Measurements from ENCODE around the gene CAMK2A.

- TF ChIP-seq, protein P1, sequence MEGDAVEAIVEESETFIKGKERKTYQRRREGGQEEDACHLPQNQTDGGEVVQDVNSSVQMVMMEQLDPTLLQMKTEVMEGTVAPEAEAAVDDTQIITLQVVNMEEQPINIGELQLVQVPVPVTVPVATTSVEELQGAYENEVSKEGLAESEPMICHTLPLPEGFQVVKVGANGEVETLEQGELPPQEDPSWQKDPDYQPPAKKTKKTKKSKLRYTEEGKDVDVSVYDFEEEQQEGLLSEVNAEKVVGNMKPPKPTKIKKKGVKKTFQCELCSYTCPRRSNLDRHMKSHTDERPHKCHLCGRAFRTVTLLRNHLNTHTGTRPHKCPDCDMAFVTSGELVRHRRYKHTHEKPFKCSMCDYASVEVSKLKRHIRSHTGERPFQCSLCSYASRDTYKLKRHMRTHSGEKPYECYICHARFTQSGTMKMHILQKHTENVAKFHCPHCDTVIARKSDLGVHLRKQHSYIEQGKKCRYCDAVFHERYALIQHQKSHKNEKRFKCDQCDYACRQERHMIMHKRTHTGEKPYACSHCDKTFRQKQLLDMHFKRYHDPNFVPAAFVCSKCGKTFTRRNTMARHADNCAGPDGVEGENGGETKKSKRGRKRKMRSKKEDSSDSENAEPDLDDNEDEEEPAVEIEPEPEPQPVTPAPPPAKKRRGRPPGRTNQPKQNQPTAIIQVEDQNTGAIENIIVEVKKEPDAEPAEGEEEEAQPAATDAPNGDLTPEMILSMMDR (IDR thresholded peaks at IDR 0.05) = no peak
- TF ChIP-seq ZFX (IDR thresholded peaks at IDR 0.05; ENCODE audit: borderline replicate concordance) = no peak
Observed at GRCh38 chr5:150247726-150248125, 41.8 kb downstream of the CAMK2A start.
